ENCODE data around the gene VIPR1. TPM values are rescaled to one million over a fixed set of nuclear protein-coding genes. Genes with fewer than 3 reads are reported as not detected.

The VIPR1 gene
- total RNA-seq, 1 experiment from 2014 or later: 3.7 TPM

DNA sequence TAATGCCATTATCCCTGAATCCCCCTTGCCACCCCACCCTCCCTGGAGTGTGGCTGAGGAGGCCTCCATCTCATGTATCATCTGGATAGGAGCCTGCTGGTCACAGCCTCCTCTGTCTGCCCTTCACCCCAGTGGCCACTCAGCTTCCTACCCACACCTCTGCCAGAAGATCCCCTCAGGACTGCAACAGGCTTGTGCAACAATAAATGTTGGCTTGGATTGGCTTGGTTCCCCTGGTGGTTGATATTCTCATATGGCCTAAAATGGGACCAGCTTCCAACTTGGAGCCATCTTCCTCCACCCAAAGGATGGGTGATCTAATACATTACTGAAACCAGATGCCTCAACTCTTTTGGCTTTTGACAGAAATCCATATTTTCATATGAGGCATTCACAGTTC, 34.9 kb downstream of the VIPR1 start:
- CTCF ChIA-PET: no interaction called here
- Histone ChIP-seq H3K79me2 (ENCODE audit: low read length) (no peaks in the 10 kb centered on the region), H3F3A (ENCODE audit: low read length, unreplicated experiment) (no peaks in the 10 kb centered on the region), H3K9ac (ENCODE audit: low read length) (no peak overlapping the region), H3K9me3 (ENCODE audit: low read length) (no peaks in the 10 kb centered on the region), H3K4me2 (ENCODE audit: low read length) (no peak overlapping the region), H3K9me2 (replicated peaks; ENCODE audit: low read length) (no peaks in the 10 kb centered on the region), H3K27me3 (ENCODE audit: low read length) (no peaks in the 10 kb centered on the region), H4K20me1 (ENCODE audit: low read length) (no peaks in the 10 kb centered on the region), H3K4me1 (ENCODE audit: insufficient read depth, low read length) (peaks cover 4% of the 10 kb centered on the region; the same call in 1 of the 2 replicates), H3K4me3 (ENCODE audit: low read length) (no peak overlapping the region), H3K27ac (ENCODE audit: low read length) (no peak overlapping the region), H2AFZ (ENCODE audit: low read length) (no peak overlapping the region), H3K36me3 (ENCODE audit: low read depth, low read length) (no peaks in the 10 kb centered on the region)
- intact Hi-C loops (cut with micrococcal nuclease): no loop called here
- DNase-seq (no peak), ATAC-seq (no peak)
- BruUV-seq (replicated peaks): no TSS peak
- no peak for TF ChIP-seq EZH2phosphoT487 (IDR thresholded peaks at IDR 0.05; ENCODE audit: borderline replicate concordance, low read length)
- no peak for TF ChIP-seq EZH2 (IDR thresholded peaks at IDR 0.05; ENCODE audit: low read length, unreplicated experiment)
- TF ChIP-seq CTCF (conservative IDR thresholded peaks at IDR 0.05; ENCODE audit: low read depth, low read length): no peak
- POLR2A ChIA-PET (ENCODE audit: unreplicated experiment): no interaction called here

DNA sequence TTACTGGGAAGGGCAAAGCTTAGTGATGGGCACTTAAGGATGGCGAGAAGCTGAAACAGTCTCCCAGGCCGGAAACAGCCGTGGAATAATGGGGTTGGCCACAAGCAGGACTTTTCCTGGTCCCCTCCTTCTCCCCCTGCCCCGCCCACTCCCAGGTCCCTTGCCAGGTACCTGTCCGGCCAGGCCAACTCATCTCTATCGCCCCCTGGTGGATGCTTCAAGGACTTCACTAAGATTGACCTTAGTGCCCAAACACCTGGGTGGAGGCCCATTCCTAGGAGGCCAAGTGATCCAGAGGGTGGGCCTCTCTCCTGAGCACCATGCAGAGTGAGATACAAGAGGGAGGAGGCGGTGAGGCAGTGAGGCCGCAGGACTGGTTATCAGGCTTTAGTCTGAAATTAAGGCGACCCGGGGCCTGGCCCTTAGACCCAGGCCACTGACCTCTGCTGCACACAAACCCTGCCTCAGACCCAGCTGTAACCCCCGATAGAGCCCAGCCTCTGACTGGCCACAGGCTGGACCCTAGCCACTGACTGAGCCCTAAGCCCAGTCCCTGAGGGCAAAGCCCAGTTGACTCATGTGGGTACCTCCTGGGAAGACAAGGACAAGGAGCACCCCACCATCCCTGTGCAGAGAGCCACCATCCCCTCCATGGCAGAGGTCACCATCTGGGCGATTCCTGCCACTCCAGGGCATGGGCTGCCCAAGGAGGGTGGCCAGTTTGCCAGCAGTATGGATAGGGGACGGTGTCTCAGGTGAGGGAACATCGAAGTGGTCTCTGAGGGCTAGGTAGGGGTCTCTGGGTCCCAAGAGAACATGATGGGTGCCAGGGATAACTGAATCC, 37.6 kb downstream of the VIPR1 start:
- CTCF ChIA-PET: interaction anchor here (1.0 kb wide), 1 partner anchor 39 kb away, joined by 3 read pairs; no protein-coding TSS in a partner anchor
- intact Hi-C loops (cut with micrococcal nuclease): loop anchor here (1.0 to 5.0 kb wide), 2 partner anchors 98 to 310 kb away; no protein-coding TSS in a partner anchor
- DNase-seq: peak; percentile 78
- POLR2A ChIA-PET (ENCODE audit: unreplicated experiment): interaction anchor here (0.6 kb wide), 1 partner anchor 97 kb away, joined by 3 read pairs; no protein-coding TSS in a partner anchor
- no peaks in the 10 kb centered on the region for H3F3A ChIP-seq (ENCODE audit: low read length, unreplicated experiment)
- no peaks in the 10 kb centered on the region for H4K20me1 ChIP-seq (ENCODE audit: low read length)
- H2AFZ ChIP-seq (ENCODE audit: low read length): no peak overlapping the region
- no peak overlapping the region for H3K27ac ChIP-seq (ENCODE audit: low read length)
- no peak overlapping the region for H3K9ac ChIP-seq (ENCODE audit: low read length)
- H3K36me3 ChIP-seq (ENCODE audit: low read depth, low read length): no peaks in the 10 kb centered on the region
- no peaks in the 10 kb centered on the region for H3K9me2 ChIP-seq (replicated peaks; ENCODE audit: low read length)
- H3K79me2 ChIP-seq (ENCODE audit: low read length): no peaks in the 10 kb centered on the region
- peak; percentile 30 for ATAC-seq
- H3K4me1 ChIP-seq (ENCODE audit: insufficient read depth, low read length): peaks cover 16% of the 10 kb centered on the region
- no peak overlapping the region for H3K4me2 ChIP-seq (ENCODE audit: low read length)
- no peak overlapping the region for H3K4me3 ChIP-seq (ENCODE audit: low read length)
- no TSS peak for BruUV-seq (replicated peaks)
- H3K9me3 ChIP-seq (ENCODE audit: low read length): no peaks in the 10 kb centered on the region
- TF ChIP-seq EZH2phosphoT487 (IDR thresholded peaks at IDR 0.05; ENCODE audit: borderline replicate concordance, low read length) (no peak), CTCF (conservative IDR thresholded peaks at IDR 0.05; ENCODE audit: low read depth, low read length) (peak; percentile 92)
- H3K27me3 ChIP-seq (ENCODE audit: low read length): no peaks in the 10 kb centered on the region

GRCh38 chr3:42541079-42541478, 38.6 kb downstream of the VIPR1 start:
- ChIA-PET POLR2A (ENCODE audit: unreplicated experiment) (no interaction called here), CTCF (interaction anchor here (1.0 kb wide), 1 partner anchor 40 kb away, joined by 3 read pairs; no protein-coding TSS in a partner anchor)
- ATAC-seq: no peak
- no TSS peak for BruUV-seq (replicated peaks)
- TF ChIP-seq CTCF (conservative IDR thresholded peaks at IDR 0.05; ENCODE audit: low read depth, low read length) (no peak), EZH2 (IDR thresholded peaks at IDR 0.05; ENCODE audit: low read length, unreplicated experiment) (no peak), EZH2phosphoT487 (IDR thresholded peaks at IDR 0.05; ENCODE audit: borderline replicate concordance, low read length) (no peak)
- H3K4me1 ChIP-seq (ENCODE audit: insufficient read depth, low read length): peaks cover 20% of the 10 kb centered on the region
- no peak overlapping the region for H3K4me3 ChIP-seq (ENCODE audit: low read length)
- intact Hi-C loops (cut with micrococcal nuclease): loop anchor here (5.0 kb wide), 1 partner anchor 99 kb away; no protein-coding TSS in a partner anchor
- H4K20me1 ChIP-seq (ENCODE audit: low read length): no peaks in the 10 kb centered on the region
- H3F3A ChIP-seq (ENCODE audit: low read length, unreplicated experiment): no peaks in the 10 kb centered on the region
- H2AFZ ChIP-seq (ENCODE audit: low read length): no peak overlapping the region
- no peaks in the 10 kb centered on the region for H3K9me3 ChIP-seq (ENCODE audit: low read length)
- no peaks in the 10 kb centered on the region for H3K79me2 ChIP-seq (ENCODE audit: low read length)
- no peak for DNase-seq
- H3K27me3 ChIP-seq (ENCODE audit: low read length): no peaks in the 10 kb centered on the region
- H3K9me2 ChIP-seq (replicated peaks; ENCODE audit: low read length): no peaks in the 10 kb centered on the region
- H3K9ac ChIP-seq (ENCODE audit: low read length): no peak overlapping the region
- no peak overlapping the region for H3K27ac ChIP-seq (ENCODE audit: low read length)
- H3K4me2 ChIP-seq (ENCODE audit: low read length): no peak overlapping the region
- H3K36me3 ChIP-seq (ENCODE audit: low read depth, low read length): no peaks in the 10 kb centered on the region
